HG02678 (cell line): ENCODE data around the gene ZNF467.

Experiments used
- ATAC-seq: cut with Tn5 transposase; IDR thresholded peaks from one replicate; pipeline ENCODE4 v1.9.1; 2021; ENCODE audit warnings: mild to moderate bottlenecking, moderate library complexity; ENCODE audit not compliant: unreplicated experiment

ZNF467 gene

DNA sequence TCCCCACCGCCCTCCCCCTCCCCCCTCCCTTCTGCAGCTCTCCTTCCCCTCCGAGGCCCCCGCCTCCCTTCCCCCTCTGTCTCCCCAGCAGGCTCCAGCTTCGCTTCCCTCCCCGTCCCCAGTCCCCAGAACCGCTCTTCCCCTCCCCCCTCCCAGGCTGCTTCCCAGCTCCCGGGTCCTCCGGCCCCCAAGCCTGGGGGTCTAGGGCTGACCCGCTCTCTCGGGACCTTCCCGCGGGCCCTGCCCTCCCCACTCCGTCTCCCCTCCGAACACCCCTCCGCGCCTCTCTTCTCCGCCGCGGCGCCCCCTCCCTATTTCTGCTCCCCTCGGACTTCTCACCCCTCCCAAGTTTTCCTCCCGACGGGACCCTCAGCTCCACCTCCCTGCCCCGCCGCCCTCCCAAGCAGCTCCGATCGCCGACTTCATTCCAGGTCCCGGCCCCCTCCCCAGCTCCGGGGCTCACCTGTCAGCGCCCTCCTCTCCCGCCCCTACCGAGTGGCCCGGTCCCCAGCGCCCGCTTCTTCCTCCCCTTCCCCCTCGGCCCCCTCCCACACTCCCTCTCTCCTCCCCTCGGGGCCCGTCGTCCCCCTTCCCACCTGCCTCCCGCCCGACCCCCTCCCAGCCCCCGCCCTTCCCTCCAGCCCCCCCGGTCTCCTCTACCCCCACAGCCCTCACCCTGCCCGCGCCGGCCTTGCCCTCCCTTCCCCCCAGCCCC, 990 bp downstream of the ZNF467 start:
- no peak for ATAC-seq

DNA sequence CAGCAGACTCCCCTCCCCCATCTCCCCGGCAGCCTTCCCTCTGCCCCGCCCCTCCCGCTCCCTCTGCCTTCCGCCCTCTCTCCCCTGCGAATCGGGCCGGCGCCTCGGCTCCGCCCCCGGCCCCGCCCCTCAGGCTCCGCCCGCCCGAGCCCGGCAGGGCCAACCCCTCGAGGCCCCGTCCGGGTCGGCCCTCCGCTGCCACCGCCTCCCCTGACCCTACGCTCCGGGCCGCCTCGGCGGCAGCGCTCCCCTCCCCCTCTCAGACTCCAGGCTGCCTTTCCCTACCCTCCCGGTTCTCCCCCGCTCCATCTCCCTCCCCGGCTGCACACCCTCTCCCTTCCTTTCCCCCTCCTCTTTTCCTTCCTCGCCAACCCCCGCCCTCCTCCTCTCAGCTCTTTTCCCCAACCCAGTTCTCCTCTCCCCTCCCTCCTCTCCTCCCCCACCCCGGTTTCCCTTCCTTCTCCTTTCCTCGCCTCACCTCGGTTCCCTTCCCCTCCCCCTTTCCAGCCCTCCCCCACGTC, 1.6 kb downstream of the ZNF467 start:
- ATAC-seq: peak; percentile 98

DNA sequence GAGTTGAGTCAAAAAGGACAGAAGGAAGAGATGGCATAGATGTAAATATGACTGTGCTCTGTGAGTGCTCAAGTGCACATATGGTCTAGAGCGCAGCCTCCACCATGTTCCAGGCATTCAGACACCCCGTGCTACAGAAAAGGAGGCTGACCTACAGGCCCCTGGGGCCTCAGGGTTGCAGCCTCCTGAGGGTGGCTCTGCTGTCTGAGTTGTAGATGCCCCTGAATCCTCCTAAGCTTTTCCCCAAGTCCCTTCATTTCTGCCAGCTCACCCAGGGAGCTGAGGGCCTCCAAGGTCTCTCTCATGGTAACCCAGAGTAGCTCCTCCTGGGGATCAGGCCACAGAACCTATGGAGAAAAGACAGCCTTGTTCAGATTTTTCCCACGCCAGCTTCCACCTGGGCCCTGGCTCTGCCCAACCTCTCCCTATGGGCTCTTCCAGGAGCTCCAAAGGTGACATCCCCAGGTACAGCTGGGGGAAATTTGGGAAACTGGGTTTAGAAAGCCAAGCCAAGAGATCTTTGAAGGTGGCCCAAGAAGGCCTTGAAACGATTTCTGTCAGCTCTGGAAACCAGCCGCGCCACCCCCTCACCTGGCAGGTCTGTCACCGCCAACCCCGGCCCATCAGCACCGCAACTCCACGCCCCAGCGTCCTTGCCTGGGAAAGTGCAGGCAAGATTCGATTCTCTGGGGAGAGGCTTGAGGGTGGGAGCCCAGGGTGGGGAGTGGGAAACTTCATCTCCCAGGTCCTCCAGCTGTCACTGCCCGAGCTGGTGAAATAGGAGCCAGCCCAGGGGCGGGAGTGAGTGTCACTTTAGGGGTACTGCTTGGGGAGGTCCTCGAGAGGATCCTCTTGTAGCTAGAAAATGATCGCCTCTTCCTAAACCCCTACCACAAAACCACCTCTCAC, 2.4 kb downstream of the ZNF467 start:
- ATAC-seq: peak; percentile 16

DNA sequence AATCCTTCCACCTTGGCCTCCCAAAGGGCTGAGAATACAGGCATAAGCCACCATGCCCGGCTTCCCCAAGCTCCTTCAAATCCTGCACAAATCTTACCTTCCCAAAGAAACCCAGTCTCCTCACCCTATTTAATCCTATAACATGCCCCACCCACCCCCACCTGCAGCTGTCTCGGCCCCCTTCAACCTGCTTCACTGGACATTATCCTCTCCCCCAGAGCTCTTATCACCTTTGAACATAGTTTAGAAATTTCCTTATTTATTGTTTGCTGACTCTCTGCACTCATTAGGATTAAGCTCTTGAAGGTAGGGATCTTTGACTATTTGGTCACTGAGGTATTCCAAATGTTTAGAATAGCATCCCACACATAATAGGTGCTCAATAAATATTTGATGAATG, 3.5 kb downstream of the ZNF467 start:
- ATAC-seq: no peak

DNA sequence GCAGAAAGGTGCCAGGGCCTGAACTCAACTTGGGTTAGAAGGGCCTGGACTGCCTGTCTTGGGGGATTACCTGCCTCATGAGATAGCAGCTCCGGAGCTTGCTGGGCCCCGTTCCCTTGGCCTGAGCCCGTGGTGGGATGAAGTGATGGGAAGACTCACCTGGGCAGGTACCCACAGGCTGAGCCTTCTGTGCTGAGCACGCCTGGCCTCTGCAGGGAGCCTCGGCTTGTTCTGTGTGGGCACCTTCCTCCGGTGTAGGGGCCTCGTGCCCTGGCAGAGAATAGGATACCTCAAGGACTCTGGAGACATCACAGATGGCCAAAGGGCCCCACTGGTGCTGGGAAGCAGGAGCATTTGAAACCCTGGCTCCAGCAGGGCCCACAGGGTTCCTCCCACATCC, 4.5 kb downstream of the ZNF467 start:
- no peak for ATAC-seq

DNA sequence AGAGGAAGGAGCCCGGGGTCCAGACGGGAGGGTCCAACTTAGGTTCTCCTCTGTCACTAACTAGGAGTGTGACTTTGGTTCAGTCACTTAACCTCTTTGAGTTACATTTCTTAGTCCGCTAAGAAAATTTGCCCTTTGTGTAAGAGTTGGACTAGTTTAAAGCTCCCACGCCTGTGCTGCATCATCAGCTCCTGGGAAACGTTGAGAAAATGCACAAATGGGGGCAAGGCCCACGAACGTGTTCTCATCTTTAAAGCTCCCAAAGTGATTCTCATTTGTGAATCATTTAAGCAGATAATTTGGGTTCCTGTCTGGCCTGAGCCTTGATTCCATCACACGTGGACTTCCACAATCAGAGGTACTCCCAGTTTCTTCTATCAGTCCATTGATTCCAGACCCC, 6.3 kb downstream of the ZNF467 start:
- ATAC-seq: no peak

DNA sequence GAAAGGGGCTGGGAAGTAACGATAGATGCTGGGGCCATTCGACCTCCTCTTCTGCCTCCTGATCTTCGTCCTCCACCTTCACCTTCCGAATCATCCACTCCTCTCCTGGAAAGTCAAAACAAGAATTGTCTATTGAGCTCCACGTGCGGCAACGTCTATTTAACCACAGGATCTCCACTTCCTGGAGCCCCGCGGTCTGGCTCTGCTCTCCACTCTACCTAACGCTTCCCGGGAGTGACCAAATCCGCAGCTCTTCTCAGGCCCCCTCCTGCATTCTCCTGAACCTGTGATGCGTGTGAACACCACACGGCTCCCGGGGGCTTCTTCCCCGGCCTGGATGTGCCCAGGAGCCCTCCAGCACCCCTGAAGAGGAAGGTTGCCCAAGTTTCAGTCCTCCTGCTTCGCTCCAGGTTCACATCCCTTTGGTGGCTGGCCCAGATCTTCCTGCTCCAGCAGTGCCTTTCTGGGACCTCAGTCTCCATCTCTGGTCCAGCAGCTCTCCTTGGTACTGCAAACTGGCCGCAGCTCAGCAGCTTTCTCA, 7.2 kb downstream of the ZNF467 start:
- ATAC-seq: no peak

DNA sequence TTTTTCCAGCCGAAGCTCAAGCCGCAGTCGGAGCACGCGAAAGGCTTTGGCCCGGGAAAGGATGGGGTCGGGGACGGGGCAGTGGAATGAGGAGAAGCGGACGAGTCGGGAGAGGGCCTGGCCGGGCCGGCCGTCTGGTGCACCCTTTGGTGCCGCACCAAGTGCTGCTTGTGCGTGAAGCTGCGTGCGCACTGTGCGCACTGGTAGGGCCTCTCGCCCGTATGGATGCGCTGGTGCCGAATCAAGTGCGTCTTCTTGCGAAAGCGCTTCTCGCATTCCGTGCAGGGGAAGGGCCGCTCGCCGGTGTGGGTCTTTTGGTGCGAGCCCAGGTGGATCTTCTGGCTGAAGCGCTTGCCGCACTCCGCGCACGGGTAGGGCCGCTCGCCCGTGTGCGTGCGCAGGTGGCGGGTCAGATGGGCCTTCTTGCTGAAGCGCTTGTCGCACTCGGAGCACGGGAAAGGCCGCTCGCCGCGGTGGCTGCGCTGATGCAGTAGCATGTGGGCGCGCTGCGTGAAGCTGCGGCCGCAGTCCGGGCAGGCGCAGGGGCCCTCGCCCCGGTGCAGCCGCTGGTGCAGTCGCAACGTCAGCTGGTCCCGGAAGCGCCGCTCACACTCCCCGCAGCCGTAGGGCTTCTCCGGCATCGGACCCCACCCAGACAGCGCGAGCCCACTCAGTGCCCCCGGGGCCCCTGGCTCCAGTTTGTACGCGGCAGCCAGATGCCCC, 7.8 kb downstream of the ZNF467 start:
- no peak for ATAC-seq

DNA sequence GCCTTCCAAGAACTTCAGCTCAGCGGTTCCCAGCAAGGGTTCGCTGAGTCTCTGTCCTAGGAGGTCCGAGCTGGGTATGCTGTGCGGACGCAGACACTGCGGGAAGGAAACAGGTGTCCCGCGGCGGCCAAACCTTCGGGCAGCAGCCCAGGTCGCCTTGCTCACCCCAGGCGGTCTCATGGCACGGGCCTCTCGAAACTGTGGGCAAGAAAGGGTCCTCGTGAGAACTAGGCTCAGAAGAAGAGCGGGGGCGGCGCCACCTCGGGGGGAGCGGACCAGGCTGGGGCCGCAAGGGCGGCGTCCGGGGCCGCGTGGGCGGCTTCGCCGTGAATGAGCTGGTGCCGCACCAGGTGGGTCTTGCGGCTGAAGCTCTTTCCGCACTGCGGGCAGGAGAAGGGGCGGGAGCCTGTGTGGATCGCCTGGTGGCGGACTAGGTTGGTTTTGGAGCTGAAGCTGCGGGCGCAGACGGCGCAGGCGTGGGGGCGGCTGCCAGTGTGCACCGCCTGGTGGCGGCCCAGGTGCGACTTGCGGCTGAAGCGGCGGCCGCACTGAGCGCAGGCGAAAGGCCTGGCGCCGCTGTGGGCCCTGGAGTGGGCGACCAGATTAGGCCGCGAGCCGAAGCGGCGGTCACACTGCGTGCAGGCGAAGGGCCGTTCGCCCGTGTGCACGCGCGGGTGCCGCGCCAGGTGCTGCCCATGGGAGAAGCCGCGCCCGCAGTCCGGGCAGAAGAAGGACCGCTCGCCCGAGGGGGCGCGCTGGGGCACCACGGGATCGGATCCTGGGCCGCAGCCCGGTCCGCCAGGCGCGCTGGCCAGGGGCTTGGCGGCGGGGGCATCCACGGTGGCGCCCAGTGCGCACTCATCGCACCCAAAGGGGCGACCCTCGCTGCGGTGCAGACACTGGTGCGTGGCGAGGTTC, 8.6 kb downstream of the ZNF467 start:
- no peak for ATAC-seq

DNA sequence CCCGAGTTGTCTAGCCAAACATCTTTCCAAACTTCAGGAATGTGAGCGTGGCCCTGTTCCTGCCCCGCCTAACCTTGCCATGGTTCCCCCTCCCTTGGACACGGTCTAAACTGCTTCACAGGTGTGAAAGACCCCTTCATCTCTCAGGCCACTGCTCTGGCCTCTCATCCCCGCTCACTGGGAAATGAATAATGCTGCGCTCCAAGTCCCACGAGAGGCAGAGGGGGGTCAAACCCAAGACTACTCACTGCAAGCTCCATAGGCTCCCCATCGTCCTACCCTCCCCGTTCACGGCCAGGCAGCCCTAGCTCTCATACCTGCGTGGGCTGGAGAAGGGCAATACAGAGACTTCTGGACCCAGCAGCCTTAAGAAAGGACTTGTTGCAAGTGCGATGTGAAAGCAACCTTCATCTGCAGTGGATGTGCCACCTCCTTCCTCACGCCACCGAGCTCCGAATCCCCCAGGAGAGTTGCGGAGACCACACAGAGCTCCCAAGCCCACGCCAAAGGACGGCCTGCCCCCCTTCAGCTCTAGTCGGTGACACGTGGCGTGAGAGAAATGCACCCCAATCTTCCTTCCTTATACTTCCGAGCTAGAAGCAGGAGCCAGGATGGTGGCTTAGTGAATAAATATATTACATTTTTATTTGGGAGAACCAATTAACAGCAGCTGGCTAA, 9.7 kb downstream of the ZNF467 start:
- ATAC-seq: no peak

DNA sequence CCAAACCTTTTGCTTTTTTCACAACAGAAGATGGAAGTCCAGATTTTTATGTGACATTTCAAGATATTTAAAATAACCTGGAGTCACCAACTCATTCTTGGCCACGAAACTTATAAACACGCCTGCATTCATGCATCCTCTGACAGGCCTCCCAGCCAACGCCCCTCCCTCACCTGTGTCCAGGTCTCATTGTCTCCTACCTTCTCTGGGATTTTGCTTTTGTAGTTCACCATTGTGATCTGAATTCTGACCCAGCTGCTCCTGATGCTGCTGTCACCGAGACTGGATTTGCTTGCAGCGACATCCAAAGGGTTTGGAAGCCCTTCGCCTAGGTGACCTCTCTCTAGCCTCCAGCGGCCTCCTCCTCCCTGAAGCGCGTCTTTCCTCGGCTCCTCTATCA, 10.8 kb downstream of the ZNF467 start:
- no peak for ATAC-seq

DNA sequence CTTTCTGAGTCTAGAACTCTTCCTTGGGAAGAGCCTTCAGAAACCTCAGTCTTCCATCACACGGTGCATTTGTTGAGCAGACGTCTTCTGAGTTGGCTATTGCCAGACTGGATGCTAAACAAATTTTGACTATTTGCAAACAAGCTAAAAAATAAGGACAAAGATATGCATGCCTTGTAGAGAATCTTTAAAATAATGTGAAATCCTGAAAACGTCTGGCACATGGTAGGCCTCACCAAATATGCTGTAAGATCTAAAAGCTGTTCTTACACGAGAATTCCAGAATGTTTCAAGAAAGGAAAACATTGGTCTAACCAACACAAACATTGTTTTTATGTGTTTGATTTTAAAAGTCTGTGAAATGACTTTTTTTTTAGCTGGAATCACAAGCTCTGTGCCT, 11.3 kb downstream of the ZNF467 start:
- no peak for ATAC-seq

DNA sequence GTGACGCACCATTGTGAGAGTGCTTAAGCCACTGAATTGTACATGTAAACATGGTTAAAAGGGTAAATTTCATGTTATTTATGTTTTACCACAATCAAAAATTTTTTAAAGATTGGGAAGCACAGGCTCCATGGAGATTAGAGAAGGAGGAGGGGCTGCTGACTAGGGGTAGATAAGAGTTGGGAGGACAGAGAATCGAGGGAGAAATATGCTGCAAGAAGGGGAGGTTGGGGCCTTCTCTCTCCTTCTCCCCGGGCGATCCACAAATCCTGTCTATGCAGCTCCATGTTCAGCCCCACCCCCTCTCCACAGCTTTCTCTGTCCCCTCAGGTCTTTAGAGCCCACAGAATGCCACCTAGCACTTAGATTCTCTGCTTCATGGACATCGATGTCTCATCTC, 12.1 kb downstream of the ZNF467 start:
- no peak for ATAC-seq

DNA sequence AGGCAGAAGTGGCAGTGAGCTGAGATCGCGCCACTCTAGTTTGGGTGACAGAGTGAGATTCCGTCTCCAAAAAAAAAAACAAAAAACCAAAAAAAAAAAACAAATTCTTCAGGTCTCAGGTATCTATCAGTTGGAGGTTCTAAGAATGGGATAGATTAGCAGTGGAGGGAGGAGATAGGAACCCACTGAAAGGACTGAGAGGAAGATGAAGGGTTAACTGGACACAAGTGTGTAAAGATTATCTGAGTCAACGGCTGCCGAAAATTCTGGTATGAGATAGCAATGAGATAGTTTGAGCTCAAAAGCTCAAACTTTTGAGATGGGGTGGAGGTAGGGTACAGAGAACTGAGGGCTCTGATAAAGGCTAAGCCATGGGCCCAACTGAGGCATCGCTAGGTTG, 12.8 kb downstream of the ZNF467 start:
- ATAC-seq: no peak

DNA sequence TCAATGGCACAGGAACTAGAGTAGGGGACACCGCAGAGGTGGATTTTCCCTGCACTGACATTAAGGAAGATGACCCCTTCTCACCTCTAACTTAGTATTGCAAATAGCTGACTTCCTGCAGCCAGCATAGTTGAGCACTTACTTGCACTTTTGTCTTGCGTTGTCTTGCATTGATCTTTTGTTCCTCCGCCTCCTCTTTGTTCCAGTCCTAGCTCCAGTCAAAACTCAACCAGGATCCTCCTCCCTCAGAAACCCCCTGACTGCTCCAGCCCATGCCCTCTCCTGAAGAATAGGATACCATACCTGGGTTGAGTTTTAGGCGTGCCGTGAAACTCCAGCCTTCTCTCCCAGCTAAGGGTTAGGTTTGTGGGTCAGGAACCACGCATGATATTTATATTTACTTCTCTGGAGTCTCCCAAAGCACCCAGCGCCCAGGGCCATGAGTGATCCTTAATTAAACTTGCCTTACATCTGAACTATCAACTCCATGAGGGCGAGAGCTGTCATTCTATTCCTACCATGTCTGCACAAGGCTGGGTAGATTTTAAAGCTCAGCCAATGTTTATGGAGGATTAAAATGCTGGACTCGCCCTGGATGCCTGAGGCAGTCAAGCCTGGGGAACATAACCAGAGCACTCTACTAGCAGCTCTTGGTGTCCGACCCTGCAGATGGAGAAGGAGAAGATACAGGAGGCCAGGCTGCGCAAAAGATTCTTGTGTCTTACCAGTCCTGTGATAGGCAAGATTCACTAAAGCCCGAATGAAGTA, 14.1 kb downstream of the ZNF467 start:
- ATAC-seq: no peak

DNA sequence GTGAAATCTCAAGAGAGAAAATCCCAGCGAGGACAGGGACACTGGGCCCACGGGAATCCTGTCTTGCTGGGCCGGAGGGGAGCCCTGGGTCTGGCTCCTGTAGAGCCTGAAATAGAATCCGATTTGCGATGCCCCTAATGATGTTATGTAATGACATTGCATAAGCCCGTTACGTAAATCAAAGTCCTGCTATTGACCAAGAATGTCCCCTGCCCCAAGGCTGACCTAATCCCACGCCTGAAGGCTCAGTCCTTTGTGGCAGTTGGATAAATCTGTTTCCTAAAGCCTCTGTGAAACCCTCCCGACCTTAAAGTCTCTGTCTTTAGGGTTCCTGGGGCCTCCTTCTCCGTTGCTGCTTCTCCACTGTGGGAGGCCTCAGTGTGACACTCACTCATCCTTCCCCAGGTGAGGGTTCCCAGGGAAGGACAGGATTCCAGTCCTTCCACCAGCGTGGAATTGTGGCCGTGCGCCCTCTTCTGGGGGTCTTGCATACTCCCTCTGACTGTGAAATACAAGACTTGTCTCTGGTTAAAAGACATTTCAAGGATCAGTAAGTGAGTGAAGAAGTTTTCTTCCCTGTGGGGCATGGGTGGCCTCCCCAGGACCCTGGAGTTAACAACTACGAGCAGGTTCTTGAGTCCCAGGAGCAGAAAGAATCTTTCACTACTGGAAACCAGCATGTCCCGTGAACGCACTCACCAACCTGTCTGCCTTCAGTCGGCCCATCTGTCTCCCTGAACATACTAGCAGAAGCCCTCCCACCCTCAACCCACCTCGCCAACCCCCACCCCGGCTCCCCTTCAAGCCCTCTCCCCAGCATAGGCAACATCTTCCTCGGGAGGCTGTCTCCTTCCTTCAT, 19.8 kb downstream of the ZNF467 start:
- no peak for ATAC-seq

DNA sequence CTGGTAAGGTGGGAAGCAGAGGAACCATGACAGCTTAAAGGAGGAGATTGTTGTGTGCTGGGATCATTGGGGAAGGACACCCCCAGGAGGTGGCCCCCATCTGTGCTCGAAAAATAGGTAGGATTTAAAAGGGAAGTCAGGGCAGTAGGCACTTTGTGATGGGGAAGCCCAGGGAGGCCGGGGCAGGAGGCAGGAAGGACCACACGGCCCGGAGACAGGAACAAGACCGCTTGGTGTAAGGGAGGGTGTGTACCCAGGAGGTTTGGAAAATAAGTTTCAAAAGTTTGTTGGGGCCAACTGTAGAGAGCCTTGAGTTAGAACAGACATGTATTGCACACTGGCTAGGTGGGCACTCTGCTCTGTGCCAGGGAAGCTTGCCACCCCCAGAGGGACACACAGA, 20.7 kb downstream of the ZNF467 start:
- no peak for ATAC-seq
